ENCODE measurements around the gene AKAP8L.

AKAP8L gene

GRCh38 chr19:15449620-15450527 lies 31.1 kb upstream of the AKAP8L start, which contains the start of gene WIZ:
Gene WIZ (minus strand): TSS chr19:15449956. CDS start chr19:15448307, 1,649 bp downstream.
- peak; percentile 69 to 73 for DNase-seq (ENCODE audit: low read depth in 1 of 2, low spot score in 1 of 2)

- DNase-seq (ENCODE audit: low read depth in 1 of 2, low spot score in 1 of 2), result no peak
These were observed 30.2 kb upstream of the AKAP8L start for GRCh38 chr19:15448778-15449619.

GRCh38 chr19:15448044-15448777 lies 29.4 kb upstream of the AKAP8L start:
- DNase-seq (ENCODE audit: low read depth in 1 of 2, low spot score in 1 of 2), result no peak

- no peak for DNase-seq (ENCODE audit: low read depth in 1 of 2, low spot score in 1 of 2)
These were observed 28.3 kb upstream of the AKAP8L start for GRCh38 chr19:15447057-15447456.

GRCh38 chr19:15445807-15446376 lies 27.1 kb upstream of the AKAP8L start:
- DNase-seq (ENCODE audit: low read depth in 1 of 2, low spot score in 1 of 2), result no peak

GRCh38 chr19:15445227-15445605 lies 26.4 kb upstream of the AKAP8L start:
- no peak for DNase-seq (ENCODE audit: low read depth in 1 of 2, low spot score in 1 of 2)

DNA sequence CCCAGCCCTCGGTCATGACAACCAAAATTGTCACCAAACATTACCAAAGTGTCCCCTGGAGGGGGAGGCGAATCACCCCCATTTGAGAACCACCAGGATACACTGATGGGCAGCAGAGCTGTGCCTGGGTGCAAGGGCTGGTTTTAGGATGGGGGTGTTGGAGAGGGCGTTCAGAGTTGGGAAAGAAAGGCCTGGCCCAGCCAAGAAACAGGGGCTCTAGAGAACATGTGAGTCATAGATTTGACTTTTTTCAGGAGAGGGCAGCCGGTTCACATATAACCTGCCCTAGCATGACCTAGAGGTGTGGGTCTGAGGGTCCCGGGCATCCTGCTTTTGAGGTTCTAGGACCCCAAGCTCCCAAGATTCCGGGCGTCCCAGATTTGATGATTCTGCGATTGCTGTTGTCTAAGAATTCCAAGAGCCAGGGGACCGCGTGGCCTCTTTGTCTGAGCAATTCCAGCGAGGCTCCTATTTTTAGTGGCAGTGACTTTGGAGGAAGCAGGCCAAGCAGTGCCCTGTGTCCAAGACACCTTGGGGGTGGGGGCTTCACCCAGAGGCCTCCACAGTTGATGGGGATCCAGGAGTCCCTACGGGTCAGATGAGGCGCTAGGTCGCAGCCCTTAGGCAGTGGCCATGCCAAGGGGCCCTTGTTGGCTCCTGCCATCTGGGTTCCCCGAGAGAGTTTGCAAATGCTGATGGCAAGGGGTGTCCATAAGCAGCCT lies 25.9 kb upstream of the AKAP8L start:
- DNase-seq (ENCODE audit: low read depth in 1 of 2, low spot score in 1 of 2), result no peak

DNA sequence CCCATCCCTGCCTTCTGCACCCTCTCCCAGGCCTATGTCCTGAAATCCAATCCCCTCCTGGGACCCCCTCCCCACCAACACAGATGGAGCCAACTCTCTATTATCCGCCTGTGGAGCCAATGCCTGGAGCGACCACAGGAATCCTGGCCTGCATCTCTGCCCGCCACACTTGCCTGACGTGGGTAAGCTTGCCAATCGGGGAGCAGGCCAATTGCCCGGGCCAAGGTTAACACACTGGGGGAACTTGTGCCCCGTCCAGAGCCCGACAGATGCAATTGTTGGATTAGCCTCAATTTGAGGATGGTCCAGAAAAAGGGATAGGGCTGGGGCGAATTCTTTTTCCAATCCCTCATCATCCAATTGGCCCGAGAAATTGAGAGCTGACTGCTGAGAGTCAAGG lies 25.1 kb upstream of the AKAP8L start:
- no peak for DNase-seq (ENCODE audit: low read depth in 1 of 2, low spot score in 1 of 2)

GRCh38 chr19:15443325-15443724 lies 24.5 kb upstream of the AKAP8L start:
- no peak for DNase-seq (ENCODE audit: low read depth in 1 of 2, low spot score in 1 of 2)

- no peak for DNase-seq (ENCODE audit: low read depth in 1 of 2, low spot score in 1 of 2)
These were observed 23.5 kb upstream of the AKAP8L start for GRCh38 chr19:15442142-15442920.

- DNase-seq (ENCODE audit: low read depth in 1 of 2, low spot score in 1 of 2), result no peak
These were observed 22.5 kb upstream of the AKAP8L start for GRCh38 chr19:15441317-15441716.

DNA sequence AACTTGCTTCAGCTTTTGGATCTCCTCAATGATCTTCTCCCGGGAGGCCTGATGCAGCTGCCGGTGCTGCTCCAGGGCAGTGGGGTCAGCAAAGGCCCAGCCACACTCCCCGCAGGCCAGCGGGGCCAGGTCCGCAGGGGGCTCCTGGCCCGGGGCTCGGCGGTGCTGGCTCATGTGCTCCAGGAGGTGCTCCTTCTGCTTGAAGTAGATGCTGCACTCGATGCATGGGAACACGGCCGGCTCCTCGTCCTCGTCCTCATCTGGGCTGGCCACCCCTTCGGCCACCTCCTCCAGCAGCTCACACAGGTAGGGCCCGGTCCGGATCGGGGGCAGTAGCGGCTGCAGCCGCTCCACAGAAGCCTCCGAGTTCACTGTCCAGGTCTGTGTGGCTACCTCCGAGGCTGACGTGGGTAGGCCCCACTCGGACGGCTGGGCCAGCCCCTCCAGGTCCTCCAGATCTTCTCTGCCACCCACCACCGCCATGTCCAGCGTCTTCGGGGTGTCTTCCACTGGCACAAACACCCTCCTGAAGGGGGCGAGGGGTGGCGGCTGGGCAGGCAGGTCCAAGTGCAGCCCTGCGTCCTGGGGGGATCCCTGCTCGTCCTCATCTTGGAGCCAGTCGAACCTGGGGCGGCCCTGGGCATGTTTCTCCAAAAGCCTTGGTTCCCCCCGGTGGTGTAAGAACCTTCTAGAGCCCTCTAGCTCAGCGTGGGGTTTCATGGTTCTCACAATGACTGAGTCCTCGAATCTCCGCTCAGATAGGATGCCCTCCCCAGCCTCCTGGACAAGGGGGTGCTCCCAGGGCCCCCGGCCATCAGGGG lies 21.2 kb upstream of the AKAP8L start:
- no peak for DNase-seq (ENCODE audit: low read depth in 1 of 2, low spot score in 1 of 2)

DNA sequence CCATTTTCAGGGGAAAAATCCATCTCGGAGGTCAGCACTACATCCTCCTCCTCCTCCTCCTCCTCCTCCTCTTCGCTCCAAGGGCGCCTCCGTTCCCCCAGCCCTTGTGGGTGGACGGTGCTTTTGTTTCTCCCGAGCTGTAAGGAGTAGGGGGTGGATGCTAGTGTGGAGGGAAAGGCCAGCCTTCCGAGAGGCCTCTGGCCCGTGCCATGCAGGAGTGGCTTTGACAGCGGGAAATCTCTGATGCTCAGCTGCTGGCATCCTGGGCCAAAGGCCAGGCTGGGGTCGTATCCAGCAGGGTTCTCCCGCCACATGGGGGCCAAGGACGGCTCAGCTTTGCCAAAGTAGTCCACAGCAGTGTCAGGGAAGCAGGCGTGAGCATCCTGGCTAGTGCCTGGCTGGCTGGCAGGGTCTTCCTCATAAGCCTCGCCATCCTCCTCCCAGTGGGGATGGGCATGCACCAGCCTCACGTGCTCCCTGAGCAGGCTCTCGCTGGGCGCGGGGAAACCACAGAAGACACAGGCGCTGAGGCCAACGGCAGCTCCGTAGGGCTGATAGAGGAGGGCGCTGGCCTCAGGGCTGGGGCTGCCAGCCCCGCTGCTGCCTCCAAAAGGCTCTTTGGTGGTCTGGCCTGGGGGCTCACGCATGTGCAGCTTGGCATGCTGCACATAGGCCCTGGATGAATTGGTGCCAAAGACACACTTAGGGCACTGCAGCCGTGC lies 20.5 kb upstream of the AKAP8L start:
- DNase-seq (ENCODE audit: low read depth in 1 of 2, low spot score in 1 of 2), result no peak

- DNase-seq (ENCODE audit: low read depth in 1 of 2, low spot score in 1 of 2), result no peak
These were observed 19.8 kb upstream of the AKAP8L start for GRCh38 chr19:15438577-15438976.

- no peak for DNase-seq (ENCODE audit: low read depth in 1 of 2, low spot score in 1 of 2)
These were observed 19.3 kb upstream of the AKAP8L start for GRCh38 chr19:15438124-15438496.

GRCh38 chr19:15437355-15438123 lies 18.8 kb upstream of the AKAP8L start:
- DNase-seq (ENCODE audit: low read depth in 1 of 2, low spot score in 1 of 2), result no peak

DNA sequence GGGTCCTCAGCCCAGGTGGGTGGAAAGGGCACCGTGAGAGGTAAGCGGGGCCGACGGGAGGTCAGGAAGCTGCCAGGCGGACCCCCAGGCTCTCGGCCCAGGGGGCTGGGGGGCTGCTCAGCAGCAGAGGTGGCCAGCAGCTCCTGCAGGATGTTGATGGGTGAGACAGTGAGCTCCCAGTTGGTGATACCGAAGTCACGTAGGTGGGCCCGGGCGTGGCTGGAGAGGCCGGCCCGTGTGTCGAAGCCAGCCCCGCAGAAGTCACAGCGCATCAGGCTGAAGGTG lies 18.0 kb upstream of the AKAP8L start:
- no peak for DNase-seq (ENCODE audit: low read depth in 1 of 2, low spot score in 1 of 2)
